ENCODE results near the gene RND3. TPM values are rescaled to one million over a fixed set of nuclear protein-coding genes. Genes with fewer than 3 reads are reported as not detected.

RND3 gene
- polyA plus RNA-seq, 1 experiment = 255 TPM

- CTCF ChIA-PET = interaction anchor here (1.0 kb wide), 1 partner anchor 128 kb away, joined by 4 read pairs; no protein-coding TSS in a partner anchor
- DNase-seq (ENCODE audit: low read depth) = no peak
Measured at GRCh38 chr2:150479075-150479915, 8.2 kb downstream of the RND3 start.

GRCh38 chr2:150478200-150478974, 9.1 kb downstream of the RND3 start:
- POLR2A ChIA-PET = interaction anchor here (0.6 kb wide), 3 partner anchors 118 to 748 kb away, joined by 3 to 5 read pairs (median 3); no protein-coding TSS in a partner anchor
- H3K36me3 ChIP-seq (ENCODE audit: control insufficient read depth, insufficient read depth, low read length) = peaks cover 11% of the 10 kb centered on the region
- no peaks in the 10 kb centered on the region for H3K27me3 ChIP-seq (ENCODE audit: control insufficient read depth, insufficient read depth, low read length)
- CTCF ChIA-PET = interaction anchor here (1.0 kb wide), 1 partner anchor 129 kb away, joined by 4 read pairs; no protein-coding TSS in a partner anchor
- TF ChIP-seq, protein P1, sequence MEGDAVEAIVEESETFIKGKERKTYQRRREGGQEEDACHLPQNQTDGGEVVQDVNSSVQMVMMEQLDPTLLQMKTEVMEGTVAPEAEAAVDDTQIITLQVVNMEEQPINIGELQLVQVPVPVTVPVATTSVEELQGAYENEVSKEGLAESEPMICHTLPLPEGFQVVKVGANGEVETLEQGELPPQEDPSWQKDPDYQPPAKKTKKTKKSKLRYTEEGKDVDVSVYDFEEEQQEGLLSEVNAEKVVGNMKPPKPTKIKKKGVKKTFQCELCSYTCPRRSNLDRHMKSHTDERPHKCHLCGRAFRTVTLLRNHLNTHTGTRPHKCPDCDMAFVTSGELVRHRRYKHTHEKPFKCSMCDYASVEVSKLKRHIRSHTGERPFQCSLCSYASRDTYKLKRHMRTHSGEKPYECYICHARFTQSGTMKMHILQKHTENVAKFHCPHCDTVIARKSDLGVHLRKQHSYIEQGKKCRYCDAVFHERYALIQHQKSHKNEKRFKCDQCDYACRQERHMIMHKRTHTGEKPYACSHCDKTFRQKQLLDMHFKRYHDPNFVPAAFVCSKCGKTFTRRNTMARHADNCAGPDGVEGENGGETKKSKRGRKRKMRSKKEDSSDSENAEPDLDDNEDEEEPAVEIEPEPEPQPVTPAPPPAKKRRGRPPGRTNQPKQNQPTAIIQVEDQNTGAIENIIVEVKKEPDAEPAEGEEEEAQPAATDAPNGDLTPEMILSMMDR (IDR thresholded peaks at IDR 0.05; ENCODE audit: insufficient read depth, low read depth, low read length) = no peak
- peak overlapping the region; percentile 32 for H3K4me3 ChIP-seq (ENCODE audit: low read depth, low read length)
- no peak for DNase-seq (ENCODE audit: low read depth)

More at GRCh38 chr2:150479075-150479915, 8.2 kb downstream of the RND3 start:
- H3K36me3 ChIP-seq (ENCODE audit: control insufficient read depth, insufficient read depth, low read length) = peaks cover 7% of the 10 kb centered on the region
- TF ChIP-seq, protein P1 (IDR thresholded peaks at IDR 0.05; ENCODE audit: insufficient read depth, low read depth, low read length) = no peak
- H3K4me3 ChIP-seq (ENCODE audit: low read depth, low read length) = peak overlapping the region; percentile 32
- POLR2A ChIA-PET = interaction anchor here (1.0 to 1.4 kb wide), 2 partner anchors 13 to 42 kb away, joined by 3 to 5 read pairs; no protein-coding TSS in a partner anchor
- H3K27me3 ChIP-seq (ENCODE audit: control insufficient read depth, insufficient read depth, low read length) = no peaks in the 10 kb centered on the region

DNA sequence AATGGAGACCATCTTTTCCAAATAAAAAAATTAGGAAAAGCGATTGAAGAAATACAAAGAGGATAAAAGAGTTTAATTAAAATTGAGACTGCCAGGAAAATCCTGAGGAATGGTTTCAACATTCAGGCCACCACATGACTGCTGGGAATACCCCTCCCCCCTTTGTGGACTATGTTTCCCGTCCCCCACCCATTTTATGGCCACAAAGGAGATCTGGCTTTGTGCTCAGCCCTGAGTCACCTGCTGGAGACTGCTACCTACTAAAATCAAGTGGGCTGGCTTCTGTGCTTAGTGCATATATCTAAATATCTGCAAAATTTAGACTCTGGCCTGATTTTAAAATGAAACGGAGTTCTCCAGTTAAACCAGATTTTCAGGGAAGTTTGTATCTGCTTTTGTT, 10.1 kb downstream of the RND3 start:
- TF ChIP-seq, protein P1 (IDR thresholded peaks at IDR 0.05; ENCODE audit: insufficient read depth, low read depth, low read length) = 0 out of 2 replicates have a peak, but pooled peaks have one; percentile 10
- POLR2A ChIA-PET = interaction anchor here (0.6 kb wide), 1 partner anchor 321 kb away, joined by 3 read pairs; no protein-coding TSS in a partner anchor
- peak overlapping the region; percentile 22 for H3K4me3 ChIP-seq (ENCODE audit: low read depth, low read length)
- H3K27me3 ChIP-seq (ENCODE audit: control insufficient read depth, insufficient read depth, low read length) = no peaks in the 10 kb centered on the region
- CTCF ChIA-PET = no interaction called here
- H3K36me3 ChIP-seq (ENCODE audit: control insufficient read depth, insufficient read depth, low read length) = peaks cover 11% of the 10 kb centered on the region
- no peak for DNase-seq (ENCODE audit: low read depth)

DNA sequence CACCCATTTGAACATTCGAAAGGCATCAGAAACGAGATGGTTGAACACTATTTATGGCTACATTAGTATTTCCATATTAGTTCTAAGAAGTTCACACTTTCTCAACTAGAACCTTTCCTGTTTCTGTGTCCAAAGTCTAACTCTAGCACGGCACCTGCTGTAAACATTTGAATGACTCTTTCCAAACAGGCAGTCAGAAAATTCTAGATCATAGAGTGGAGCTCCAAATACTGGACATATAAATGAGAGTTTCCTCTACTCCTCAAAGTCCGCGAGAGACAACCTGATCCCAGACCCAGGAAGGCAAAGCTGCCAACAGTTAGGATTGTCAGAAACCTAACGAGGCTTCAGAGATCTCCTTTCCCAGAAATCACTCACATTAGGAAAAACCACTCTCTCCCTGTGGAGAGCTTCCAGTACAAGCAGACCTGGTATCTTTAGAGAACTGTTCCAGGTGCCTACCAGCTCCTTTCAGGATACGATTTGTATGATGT, 10.6 kb downstream of the RND3 start:
- DNase-seq (ENCODE audit: low read depth) = no peak
- H3K36me3 ChIP-seq (ENCODE audit: control insufficient read depth, insufficient read depth, low read length) = peaks cover 13% of the 10 kb centered on the region
- TF ChIP-seq, protein P1 (IDR thresholded peaks at IDR 0.05; ENCODE audit: insufficient read depth, low read depth, low read length) = no peak
- ChIA-PET CTCF (interaction anchor here (0.6 to 0.7 kb wide), 2 partner anchors 289 to 643 kb away, joined by 3 read pairs; no protein-coding TSS in a partner anchor), POLR2A (interaction anchor here (0.6 kb wide), 2 partner anchors 9 to 732 kb away, joined by 3 read pairs; no protein-coding TSS in a partner anchor)
- no peaks in the 10 kb centered on the region for H3K27me3 ChIP-seq (ENCODE audit: control insufficient read depth, insufficient read depth, low read length)
- peak overlapping the region; percentile 22 for H3K4me3 ChIP-seq (ENCODE audit: low read depth, low read length)

Measured in BJ (cell line).